Activated CD4-positive, alpha-beta T cell treated with anti-CD3 and anti-CD28 coated beads, Interleukin-2, Interleukin-6, amounts not matched to agents 100 ng/mL and 50 ng/mL, durations not matched to agents 16 hours and 8 hours (primary cell): ENCODE measurements around the gene SCN1B.
"Not testable (repeated sequence)": the region's sequence is repeated elsewhere in the genome, so short reads cannot be mapped to it uniquely, and the experiment has no call there.

Experiments
- DNase-seq: peaks from one replicate; pipeline ENCODE4 v3.0.0-alpha.2; 2020

Gene SCN1B

GRCh38 chr19:35039881-35040825 lies 9.9 kb downstream of the SCN1B start:
- no peak for DNase-seq

DNA sequence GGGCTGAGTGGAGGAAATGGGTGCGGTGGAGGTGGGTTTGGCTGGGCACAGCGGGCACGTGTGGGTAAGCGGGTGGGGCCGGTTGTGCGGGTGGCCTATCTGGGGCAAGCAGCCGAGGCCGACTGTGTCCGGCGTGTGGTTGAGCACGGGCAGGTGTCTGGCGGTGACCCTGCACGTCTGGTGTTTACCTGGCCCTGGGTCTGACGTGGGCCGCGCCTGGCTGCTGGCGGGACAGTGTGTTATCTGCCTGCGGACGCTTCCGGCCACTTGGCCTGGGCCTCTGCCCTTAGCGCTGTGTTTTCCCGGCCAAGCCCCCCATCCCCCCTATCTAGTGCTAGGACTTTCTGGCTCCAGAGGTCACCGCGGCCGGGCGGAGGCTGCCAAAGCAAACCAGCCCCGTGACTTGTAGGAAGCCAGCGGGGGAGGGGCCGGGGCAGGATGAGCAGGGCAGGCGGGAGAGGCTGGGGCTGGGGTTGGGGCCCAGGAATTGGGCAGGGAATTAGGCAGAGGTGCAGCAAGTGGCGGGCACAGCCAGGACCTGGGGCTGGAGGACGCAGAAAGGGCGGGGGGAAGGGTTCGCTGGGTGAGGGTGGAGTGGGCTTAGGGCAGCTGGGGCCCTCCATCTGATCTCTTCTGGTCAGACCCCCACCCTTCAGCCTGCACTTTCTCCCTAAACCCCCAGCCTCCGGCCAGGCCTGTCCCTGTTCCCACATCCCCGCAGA lies 10.7 kb downstream of the SCN1B start:
- DNase-seq = no peak

- DNase-seq = no peak
Observed at GRCh38 chr19:35041548-35042055, 11.3 kb downstream of the SCN1B start, which contains the start of gene HPN. HPN (plus strand) TSS chr19:35041721; CDS start chr19:35042507, 786 bp downstream.

DNA sequence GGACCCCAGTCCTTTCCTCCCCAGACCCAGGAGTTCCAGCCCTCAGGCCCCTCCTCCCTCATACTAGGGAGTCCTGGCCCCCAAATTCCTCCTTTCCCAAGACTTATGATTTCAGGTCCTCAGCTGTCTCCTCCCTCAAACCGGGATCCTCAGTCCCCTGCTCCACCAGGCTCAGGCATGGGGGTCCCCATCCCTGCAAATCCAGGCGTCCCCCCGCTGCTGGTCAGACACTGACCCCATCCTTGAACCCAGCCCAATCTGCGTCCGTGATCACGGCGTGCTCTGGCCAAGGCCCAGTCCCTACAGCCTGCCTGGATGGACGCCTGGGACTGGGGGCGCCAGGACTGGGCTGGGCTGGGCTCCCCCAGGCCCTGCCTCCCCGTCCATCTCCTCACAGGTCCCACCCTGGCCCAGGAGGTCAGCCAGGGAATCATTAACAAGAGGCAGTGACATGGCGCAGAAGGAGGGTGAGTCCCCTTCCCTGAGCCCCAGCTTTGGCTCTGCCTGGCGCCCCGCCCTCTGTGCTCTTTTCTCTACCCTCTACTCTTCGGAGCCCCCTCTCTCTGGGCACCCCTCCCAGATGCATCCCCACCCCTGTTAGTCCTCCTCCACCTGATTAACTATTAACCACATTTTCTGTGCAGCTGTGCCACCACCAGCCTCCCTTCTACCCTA lies 11.9 kb downstream of the SCN1B start:
- DNase-seq = no peak

- no peak for DNase-seq
Observed at GRCh38 chr19:35042954-35043604, 12.8 kb downstream of the SCN1B start.

DNA sequence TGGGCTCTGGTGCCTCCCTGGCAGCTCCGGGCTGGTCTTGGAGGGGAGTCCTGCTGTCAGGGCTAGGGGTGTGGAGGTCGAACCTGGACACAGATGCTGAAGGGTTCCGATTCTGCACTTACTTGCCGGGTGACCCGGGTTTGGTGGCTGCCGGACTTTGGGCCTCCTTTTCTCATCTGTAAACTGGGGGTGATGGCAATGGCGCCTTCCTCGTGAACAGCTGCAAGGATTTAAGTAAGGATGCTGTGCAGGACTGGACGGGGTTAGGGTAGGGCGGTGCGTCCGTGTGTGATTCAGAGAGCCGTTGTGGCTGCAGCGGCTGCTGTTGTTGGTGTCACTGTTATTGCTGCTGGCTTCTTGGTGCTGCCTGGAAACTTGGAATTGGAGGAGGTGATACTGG lies 13.6 kb downstream of the SCN1B start:
- no peak for DNase-seq

DNA sequence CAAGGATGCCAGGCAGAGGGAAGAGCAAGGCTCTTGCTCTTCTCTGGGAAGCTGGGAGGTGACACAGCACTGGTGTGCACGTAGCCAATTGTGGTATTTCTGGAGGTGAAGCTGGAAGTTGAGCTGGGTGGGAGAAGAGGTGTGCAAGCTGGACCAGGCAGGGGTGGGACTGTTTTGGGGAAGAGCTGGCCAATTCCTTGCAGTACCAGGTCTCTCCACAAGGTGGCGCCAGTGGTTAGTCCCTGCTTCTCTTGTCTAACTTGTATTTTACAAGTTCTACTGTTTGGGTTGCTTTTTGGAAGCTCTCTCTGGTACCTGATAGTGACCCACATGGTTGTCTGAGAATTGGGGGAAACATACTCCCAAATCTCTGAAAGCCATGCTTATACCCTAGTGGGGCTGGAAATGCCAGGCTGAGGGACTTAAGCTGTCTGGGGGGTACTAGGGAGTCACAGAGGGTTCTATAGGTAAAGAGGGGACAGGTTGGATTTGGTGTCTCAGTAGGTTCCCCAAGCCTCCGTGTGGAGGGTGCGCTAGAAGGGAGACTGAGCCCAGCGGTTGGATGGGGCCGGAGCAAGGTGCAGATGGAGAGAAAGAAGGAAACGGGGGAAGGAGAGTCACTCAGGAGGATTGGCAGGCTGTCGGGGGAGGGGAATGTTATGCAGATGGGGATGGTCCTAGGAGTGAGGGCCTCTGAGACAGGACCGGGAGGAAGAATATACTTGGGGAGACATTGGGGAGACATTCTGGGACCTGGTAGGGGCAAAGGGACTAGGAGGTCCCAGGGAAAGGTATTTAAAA lies 14.2 kb downstream of the SCN1B start:
- DNase-seq = peak; percentile 63

DNA sequence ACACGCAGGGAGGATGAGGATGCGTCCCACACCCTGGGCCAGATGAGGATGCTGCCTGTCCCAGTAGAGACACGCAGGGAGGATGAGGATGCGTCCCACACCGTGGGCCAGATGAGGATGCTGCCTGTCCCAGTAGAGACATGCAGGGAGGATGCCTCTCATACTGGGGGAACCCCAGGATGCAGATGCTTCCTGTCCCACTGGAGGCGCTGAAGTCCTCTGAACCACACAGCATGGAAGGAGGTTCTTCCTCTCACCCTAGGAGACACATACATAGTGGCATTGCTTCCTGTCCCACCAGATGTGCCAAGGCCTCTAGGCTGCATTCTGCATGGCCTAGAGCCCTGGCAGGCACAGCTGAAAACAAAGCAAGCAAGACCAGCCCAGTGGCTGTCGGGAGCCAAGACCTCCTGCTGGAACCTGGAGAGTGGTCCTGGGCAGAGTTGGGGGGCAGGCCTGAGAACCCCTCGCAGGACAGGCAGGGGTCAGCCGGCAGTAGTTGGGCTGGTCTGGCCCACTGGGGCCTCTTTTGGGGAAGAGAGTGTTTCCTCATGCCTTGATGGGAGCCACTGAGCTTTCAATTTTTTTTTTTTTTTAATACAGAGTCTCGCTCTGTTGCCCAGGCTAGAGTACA lies 15.5 kb downstream of the SCN1B start:
- DNase-seq = peak; percentile 49

DNA sequence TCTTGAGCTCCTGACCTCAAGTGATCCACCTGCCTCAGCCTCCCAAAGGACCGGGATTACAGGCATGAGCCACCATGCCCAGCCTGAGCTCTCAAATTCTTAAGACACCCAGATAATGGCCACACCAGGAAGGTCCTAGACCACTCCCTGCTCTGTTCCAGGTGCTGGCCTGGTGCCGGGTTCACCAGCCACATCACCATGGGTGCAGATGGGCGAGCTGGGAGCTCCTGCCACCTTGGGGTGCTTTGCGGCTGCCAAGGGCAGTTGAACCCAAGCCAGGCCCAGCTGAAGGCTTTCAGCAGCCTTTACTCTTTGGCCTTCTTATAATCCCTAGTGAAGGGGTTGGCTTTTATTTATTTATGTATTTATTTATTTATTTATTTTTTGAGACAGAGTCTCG lies 16.2 kb downstream of the SCN1B start:
- DNase-seq = no peak

- no peak for DNase-seq
Observed at GRCh38 chr19:35048911-35049411, 18.7 kb downstream of the SCN1B start.

DNA sequence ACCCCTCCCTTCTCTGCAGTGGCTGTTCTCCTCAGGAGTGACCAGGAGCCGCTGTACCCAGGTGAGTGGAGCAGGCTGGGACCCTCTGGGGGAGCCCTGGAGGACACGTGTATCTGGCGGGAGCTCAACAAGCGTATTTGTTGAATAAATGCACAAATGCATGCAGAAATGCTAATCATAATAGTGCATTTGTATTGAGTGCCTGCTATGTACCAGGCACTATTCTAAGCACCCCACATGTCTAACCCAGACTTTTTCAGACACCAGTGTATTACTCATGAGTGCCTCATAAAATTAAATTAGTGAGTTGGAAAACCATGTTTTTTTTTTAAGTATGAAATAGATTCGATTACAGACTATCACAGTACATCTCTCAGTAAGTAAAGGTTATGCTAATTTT lies 19.2 kb downstream of the SCN1B start:
- DNase-seq = no peak

DNA sequence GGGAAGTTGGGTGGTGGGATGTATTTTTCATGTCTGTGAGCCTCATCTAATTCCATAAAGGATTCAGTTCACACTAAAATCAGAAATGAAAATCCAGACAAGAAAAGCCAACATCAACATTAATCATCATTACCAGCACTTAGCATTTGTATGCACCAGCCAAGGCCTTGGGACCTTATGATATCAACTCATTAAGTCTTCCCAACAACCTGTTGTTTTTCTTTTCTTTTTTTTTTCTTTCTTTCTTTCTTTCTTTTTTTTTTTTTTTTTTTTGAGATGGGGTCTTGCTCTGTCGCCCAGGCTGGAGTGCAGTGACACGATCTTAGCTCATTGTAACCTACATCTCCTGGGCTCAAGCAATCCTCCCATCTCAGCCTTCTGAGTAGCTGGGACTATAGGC lies 20.4 kb downstream of the SCN1B start:
- not testable (repeated sequence) for DNase-seq

- not testable (repeated sequence) for DNase-seq
Observed at GRCh38 chr19:35051268-35051667, 21.0 kb downstream of the SCN1B start.

DNA sequence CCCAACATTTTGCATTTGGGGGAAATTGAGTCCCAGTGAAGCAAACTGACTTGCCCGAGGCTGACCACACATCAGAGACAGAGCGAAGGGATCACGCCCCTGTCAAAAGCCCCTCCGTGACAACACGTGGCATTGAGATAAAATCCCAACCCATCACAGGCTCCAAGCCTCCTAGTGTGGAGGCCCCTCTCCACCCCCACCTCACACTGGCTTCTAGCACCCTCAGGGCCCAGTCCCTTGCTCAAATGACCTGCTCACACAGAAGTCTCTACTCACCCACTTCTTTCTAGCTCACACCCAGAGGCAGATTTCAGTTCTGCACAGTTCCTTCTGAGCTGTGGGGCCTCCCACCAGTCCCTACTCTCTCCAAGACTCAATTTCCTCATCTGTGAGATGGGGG lies 21.5 kb downstream of the SCN1B start:
- no peak for DNase-seq

- no peak for DNase-seq
Observed at GRCh38 chr19:35052599-35053190, 22.4 kb downstream of the SCN1B start.

- DNase-seq = no peak
Observed at GRCh38 chr19:35053667-35054293, 23.5 kb downstream of the SCN1B start.

DNA sequence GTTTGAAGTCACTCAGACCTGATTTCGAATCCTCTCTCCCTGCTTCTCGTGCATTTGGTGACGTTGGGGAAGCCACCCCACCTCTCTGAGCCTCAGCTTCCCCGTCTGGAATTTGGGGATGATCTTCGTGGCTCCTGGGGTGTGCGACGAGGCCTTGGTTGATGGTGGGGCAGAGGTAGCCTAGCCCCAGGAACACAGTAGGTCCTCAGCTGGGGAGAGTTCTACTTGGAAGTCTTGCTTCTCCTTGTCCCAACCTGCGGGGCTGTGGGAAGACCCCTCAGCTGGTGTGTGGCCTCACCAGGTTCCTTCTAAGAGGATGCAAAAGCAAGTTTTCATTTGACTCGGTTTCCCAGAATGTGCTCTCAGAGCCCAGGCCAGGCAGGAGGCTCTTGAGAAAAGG lies 24.4 kb downstream of the SCN1B start:
- no peak for DNase-seq

DNA sequence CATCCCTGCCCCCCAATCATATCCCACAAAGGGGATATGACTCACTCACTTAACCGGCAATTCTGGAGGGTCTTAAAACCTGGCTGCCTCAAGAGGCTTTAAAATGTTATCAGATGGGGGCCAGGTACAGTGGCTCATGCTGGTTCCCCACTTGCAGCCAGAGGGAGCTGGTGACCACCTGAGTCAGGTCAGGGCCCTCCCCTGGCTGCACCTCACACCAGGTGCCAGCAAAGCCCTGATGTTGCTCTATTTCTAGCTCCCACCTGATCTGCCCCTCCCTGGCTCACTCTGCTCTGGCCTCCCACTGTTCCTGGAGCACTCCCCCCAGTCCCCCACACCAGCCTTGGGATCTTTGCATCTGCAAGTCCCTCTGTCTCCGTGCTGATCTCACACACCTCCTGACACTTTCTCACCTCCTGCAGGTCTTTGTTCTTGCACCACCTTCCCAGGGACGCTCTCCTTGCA lies 25.5 kb downstream of the SCN1B start:
- no peak for DNase-seq

GRCh38 chr19:35056513-35057063 lies 26.3 kb downstream of the SCN1B start:
- DNase-seq = no peak

DNA sequence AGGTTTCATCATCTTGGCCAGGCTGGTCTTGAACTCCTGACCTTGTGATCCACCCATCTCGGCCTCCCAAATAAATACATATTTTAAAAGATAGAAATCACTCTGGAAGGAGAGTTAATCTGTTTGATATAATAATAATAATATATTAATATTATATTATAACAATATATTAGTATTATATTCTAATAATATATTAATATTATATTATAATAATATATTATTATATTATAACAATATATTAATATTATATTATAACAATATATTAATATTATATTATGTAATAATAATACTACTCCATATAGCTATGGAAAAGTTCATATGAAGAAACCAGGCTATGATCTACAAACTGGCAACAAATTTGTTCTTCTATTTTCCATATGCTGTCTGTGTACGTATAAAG lies 28.1 kb downstream of the SCN1B start:
- DNase-seq = no peak
